Keratinocyte (primary cell): Measurements from ENCODE around the gene PLXNA3. TPM values are rescaled to one million over a fixed set of nuclear protein-coding genes. Genes with fewer than 3 reads are reported as not detected.

ENCODE experiments used
- DNase-seq: peaks from one replicate; pipeline ENCODE4 v3.0.0-alpha.2; 2011; ENCODE audit warnings: low read depth, missing footprints, low spot score
- FAIRE-seq: peaks from 2 replicates; lab custom pipeline; 2011; peaks lifted over from hg19 to GRCh38; lab: Jason Lieb, UNC
- H2AFZ ChIP-seq: 2 replicates; pipeline ENCODE4 v1.6.0; 2012; ENCODE audit warnings: low read length, control low read depth, inconsistent platforms; ENCODE audit not compliant: control insufficient read depth
- H3K27ac ChIP-seq: 2 replicates; pipeline ENCODE4 v1.5.1; 2011; ENCODE audit warnings: low read length; ENCODE audit not compliant: control insufficient read depth, insufficient read depth
- H3K27me3 ChIP-seq: 3 replicates; pipeline ENCODE4 v1.6.0; 2011; ENCODE audit warnings: low read length; ENCODE audit not compliant: control insufficient read depth, insufficient read depth; ENCODE audit errors: extremely low read depth
- H3K36me3 ChIP-seq, 2 experiments: 2 replicates in 1 of 2; 3 replicates in 1 of 2; pipeline ENCODE4 v1.5.1; 2011; ENCODE audit warnings: low read length in 2 of 2, mild to moderate bottlenecking in 1 of 2; ENCODE audit not compliant: control insufficient read depth in 2 of 2, insufficient read depth in 2 of 2; ENCODE audit errors: extremely low read depth in 1 of 2
- H3K4me1 ChIP-seq: 3 replicates; pipeline ENCODE4 v1.5.1; 2011; ENCODE audit warnings: low read length; ENCODE audit not compliant: control insufficient read depth, insufficient read depth; ENCODE audit errors: extremely low read depth
- H3K4me2 ChIP-seq: 3 replicates; pipeline ENCODE4 v1.6.0; 2011; ENCODE audit warnings: low read depth, low read length; ENCODE audit not compliant: control insufficient read depth, insufficient read depth; ENCODE audit errors: extremely low read depth
- H3K4me3 ChIP-seq, 3 experiments: fragments of 200-600 bp in 1 of 3; sonication (generic) in 1 of 3; 2 replicates in 2 of 3; 3 replicates in 1 of 3; pipeline ENCODE4 v1.5.1; 2011 to 2016; ENCODE audit warnings: low read length in 3 of 3, mild to moderate bottlenecking in 3 of 3, control low read depth in 2 of 3, inconsistent platforms in 1 of 3, low read depth in 1 of 3, mixed read lengths in 1 of 3, mixed run types in 1 of 3, moderate library complexity in 1 of 3; ENCODE audit not compliant: control insufficient read depth in 2 of 3, insufficient read depth in 2 of 3; ENCODE audit errors: extremely low read depth in 1 of 3
- H3K79me2 ChIP-seq: 2 replicates; pipeline ENCODE4 v1.6.0; 2012; ENCODE audit warnings: low read length; ENCODE audit not compliant: control insufficient read depth, insufficient read depth
- H3K9ac ChIP-seq: 3 replicates; pipeline ENCODE4 v1.6.0; 2011; ENCODE audit warnings: low read length; ENCODE audit not compliant: control insufficient read depth, insufficient read depth; ENCODE audit errors: extremely low read depth
- H3K9me1 ChIP-seq: 3 replicates; pipeline ENCODE4 v1.6.0; 2011; ENCODE audit warnings: low read length; ENCODE audit not compliant: control insufficient read depth, insufficient read depth; ENCODE audit errors: extremely low read depth
- H3K9me3 ChIP-seq: 2 replicates; pipeline ENCODE4 v1.5.1; 2012; ENCODE audit warnings: low read depth, low read length; ENCODE audit not compliant: control insufficient read depth
- H4K20me1 ChIP-seq: 3 replicates; pipeline ENCODE4 v1.6.0; 2011; ENCODE audit warnings: low read length; ENCODE audit not compliant: control insufficient read depth, insufficient read depth; ENCODE audit errors: extremely low read depth
- EZH2 ChIP-seq: IDR thresholded peaks from one replicate; pipeline ENCODE4 v1.6.1; 2012; ENCODE audit warnings: inconsistent platforms, mild to moderate bottlenecking, low read length, moderate library complexity
- dilution Hi-C: fragments of 300-500 bp; cut with MboI; formaldehyde crosslinking; loops from one replicate; pipeline ENCODE4 v1.7.0; 2020; ENCODE audit warnings: low sequenced_read_pairs; ENCODE audit not compliant: extremely low pct_ligation_motif_present
- polyA plus RNA-seq, 5 experiments: library from polyadenylated mRNA; depleted of rRNA in 3 of 5; stranded (reverse) in 3 of 5; stranded (forward) in 1 of 5; unstranded in 1 of 5; fragments of >200 nt; gene quantifications; 1 replicate in 1 of 5; 2 replicates in 3 of 5; 3 replicates in 1 of 5; pipeline versions ENCODE4 v1.2.1 to v1.2.3, GENCODE V29; 2011 to 2012; ENCODE audit warnings: missing spikeins in 2 of 5, low read depth in 1 of 5, low replicate concordance in 1 of 5
- TF ChIP-seq, protein P1 (sequence below), 3 experiments: IDR thresholded peaks in 1 of 3; conservative IDR thresholded peaks in 1 of 3; optimal IDR thresholded peaks in 1 of 3; 2 replicates in 2 of 3; 3 replicates in 1 of 3; pipeline versions ENCODE3 to v1.5.1; 2011; ENCODE audit warnings: low read length in 3 of 3, mild to moderate bottlenecking in 3 of 3, moderate library complexity in 2 of 3, control low read depth in 1 of 3, inconsistent platforms in 1 of 3; ENCODE audit not compliant: insufficient read depth in 2 of 3; ENCODE audit errors: extremely low read depth in 1 of 3

Gene PLXNA3
- polyA plus RNA-seq, 1 donor (not counting 4 experiments of a cell fraction or from before 2014, with no cell fraction given): 7.6 TPM

GRCh38 chrX:154465601-154466000 is 7.5 kb downstream of the PLXNA3 start:
- peaks cover 0 to 6% of the 10 kb centered on the region in 2 experiments for H3K36me3 ChIP-seq
- FAIRE-seq: no peak

GRCh38 chrX:154466036-154466435 is 8.0 kb downstream of the PLXNA3 start:
- H4K20me1 ChIP-seq: no peaks in the 10 kb centered on the region
- no peak overlapping the region for H3K4me2 ChIP-seq
- no peak overlapping the region for H2AFZ ChIP-seq
- H3K4me1 ChIP-seq: no peaks in the 10 kb centered on the region
- H3K27ac ChIP-seq: no peak overlapping the region
- TF ChIP-seq, protein P1, sequence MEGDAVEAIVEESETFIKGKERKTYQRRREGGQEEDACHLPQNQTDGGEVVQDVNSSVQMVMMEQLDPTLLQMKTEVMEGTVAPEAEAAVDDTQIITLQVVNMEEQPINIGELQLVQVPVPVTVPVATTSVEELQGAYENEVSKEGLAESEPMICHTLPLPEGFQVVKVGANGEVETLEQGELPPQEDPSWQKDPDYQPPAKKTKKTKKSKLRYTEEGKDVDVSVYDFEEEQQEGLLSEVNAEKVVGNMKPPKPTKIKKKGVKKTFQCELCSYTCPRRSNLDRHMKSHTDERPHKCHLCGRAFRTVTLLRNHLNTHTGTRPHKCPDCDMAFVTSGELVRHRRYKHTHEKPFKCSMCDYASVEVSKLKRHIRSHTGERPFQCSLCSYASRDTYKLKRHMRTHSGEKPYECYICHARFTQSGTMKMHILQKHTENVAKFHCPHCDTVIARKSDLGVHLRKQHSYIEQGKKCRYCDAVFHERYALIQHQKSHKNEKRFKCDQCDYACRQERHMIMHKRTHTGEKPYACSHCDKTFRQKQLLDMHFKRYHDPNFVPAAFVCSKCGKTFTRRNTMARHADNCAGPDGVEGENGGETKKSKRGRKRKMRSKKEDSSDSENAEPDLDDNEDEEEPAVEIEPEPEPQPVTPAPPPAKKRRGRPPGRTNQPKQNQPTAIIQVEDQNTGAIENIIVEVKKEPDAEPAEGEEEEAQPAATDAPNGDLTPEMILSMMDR (optimal IDR thresholded peaks at IDR 0.05 in 1 of 3, IDR thresholded peaks at IDR 0.05 in 1 of 3, conservative IDR thresholded peaks at IDR 0.05 in 1 of 3; ENCODE audit: extremely low read depth in 1 of 3, insufficient read depth in 2 of 3, low read length in 3 of 3): no peak
- no peak for TF ChIP-seq EZH2
- H3K9ac ChIP-seq: no peak overlapping the region
- DNase-seq (no peak), FAIRE-seq (no peak)
- dilution Hi-C loops: no loop called here
- H3K36me3 ChIP-seq: peaks cover 0 to 6% of the 10 kb centered on the region in 2 experiments
- H3K27me3 ChIP-seq: no peaks in the 10 kb centered on the region
- H3K9me1 ChIP-seq: no peaks in the 10 kb centered on the region
- no peak overlapping the region for H3K4me3 ChIP-seq
- H3K9me3 ChIP-seq: no peaks in the 10 kb centered on the region
- no peaks in the 10 kb centered on the region for H3K79me2 ChIP-seq

More at GRCh38 chrX:154465601-154466000, 7.5 kb downstream of the PLXNA3 start:
- H3K4me3 ChIP-seq: no peak overlapping the region
- peaks cover 2% of the 10 kb centered on the region for H3K79me2 ChIP-seq
- no peaks in the 10 kb centered on the region for H3K27me3 ChIP-seq
- no peaks in the 10 kb centered on the region for H3K9me1 ChIP-seq
- H2AFZ ChIP-seq: no peak overlapping the region
- TF ChIP-seq EZH2: no peak
- TF ChIP-seq, protein P1 (optimal IDR thresholded peaks at IDR 0.05 in 1 of 3, IDR thresholded peaks at IDR 0.05 in 1 of 3, conservative IDR thresholded peaks at IDR 0.05 in 1 of 3; ENCODE audit: extremely low read depth in 1 of 3, insufficient read depth in 2 of 3, low read length in 3 of 3): no peak
- H3K4me2 ChIP-seq: no peak overlapping the region
- no peak for DNase-seq
- no peaks in the 10 kb centered on the region for H3K9me3 ChIP-seq
- H3K27ac ChIP-seq: no peak overlapping the region
- dilution Hi-C loops: no loop called here
- no peak overlapping the region for H3K9ac ChIP-seq
- no peaks in the 10 kb centered on the region for H3K4me1 ChIP-seq
- H4K20me1 ChIP-seq: no peaks in the 10 kb centered on the region
